ENCODE data around the gene NBEAL2.

NBEAL2 gene

GRCh38 chr3:46978985-46979944 is at the start of gene NBEAL2:
Gene NBEAL2, plus strand, starts transcription at chr3:46979666. Its CDS starts 196 bp downstream, at chr3:46979862.
- peak; percentile 95 for DNase-seq

GRCh38 chr3:46930166-46930944 is 49.1 kb upstream of the NBEAL2 start:
- DNase-seq = no peak

GRCh38 chr3:46930945-46931403 is 48.5 kb upstream of the NBEAL2 start:
- no peak for DNase-seq

GRCh38 chr3:46931631-46932331 is 47.7 kb upstream of the NBEAL2 start:
- DNase-seq = no peak

GRCh38 chr3:46932455-46933225 is 46.8 kb upstream of the NBEAL2 start:
- DNase-seq = no peak

GRCh38 chr3:46933261-46933660 is 46.2 kb upstream of the NBEAL2 start:
- DNase-seq = no peak

- no peak for DNase-seq
Measured at GRCh38 chr3:46934072-46934471, 45.4 kb upstream of the NBEAL2 start.

GRCh38 chr3:46934498-46935167 is 44.8 kb upstream of the NBEAL2 start:
- DNase-seq = no peak

GRCh38 chr3:46935168-46935858 is 44.2 kb upstream of the NBEAL2 start:
- no peak for DNase-seq

GRCh38 chr3:46935989-46936558 is 43.4 kb upstream of the NBEAL2 start:
- DNase-seq = no peak

- DNase-seq = no peak
Measured at GRCh38 chr3:46936733-46937250, 42.7 kb upstream of the NBEAL2 start.

GRCh38 chr3:46938118-46938517 is 41.3 kb upstream of the NBEAL2 start:
- no peak for DNase-seq

GRCh38 chr3:46939578-46940445 is 39.7 kb upstream of the NBEAL2 start:
- no peak for DNase-seq

GRCh38 chr3:46942076-46942475 is 37.4 kb upstream of the NBEAL2 start:
- no peak for DNase-seq

- no peak for DNase-seq
Measured at GRCh38 chr3:46942481-46943236, 36.8 kb upstream of the NBEAL2 start.

- DNase-seq = no peak
Measured at GRCh38 chr3:46943237-46944187, 36.0 kb upstream of the NBEAL2 start.

- DNase-seq = no peak
Measured at GRCh38 chr3:46944191-46944590, 35.3 kb upstream of the NBEAL2 start.

Measured in NCI-H82 (cell line).